NCI-H2171 (cell line): ENCODE results near the gene VWF.

Source experiments
- DNase-seq: peaks from one replicate; lab custom pipeline; 2025; lab: John Stamatoyannopoulos, UW

The VWF gene

GRCh38 chr12:5948696-5949095, 175.8 kb downstream of the VWF start:
- no peak for DNase-seq

GRCh38 chr12:5947006-5947405, 177.5 kb downstream of the VWF start:
- no peak for DNase-seq

GRCh38 chr12:5946388-5946787, 178.1 kb downstream of the VWF start:
- no peak for DNase-seq

- DNase-seq: peak; percentile 39
These were observed 179.1 kb downstream of the VWF start, which contains the start of gene ANO2 for GRCh38 chr12:5945071-5946008. Gene ANO2, minus strand, starts transcription at chr12:5945259. Its CDS starts 42 bp downstream, at chr12:5945217.

GRCh38 chr12:5944688-5945070, 179.8 kb downstream of the VWF start:
- DNase-seq: no peak

- DNase-seq: no peak
These were observed 180.4 kb downstream of the VWF start for GRCh38 chr12:5944053-5944452.

GRCh38 chr12:5941907-5942306, 182.6 kb downstream of the VWF start:
- DNase-seq: no peak

- no peak for DNase-seq
These were observed 196.5 kb downstream of the VWF start for GRCh38 chr12:5927732-5928516.

GRCh38 chr12:5925646-5926045, 198.8 kb downstream of the VWF start:
- DNase-seq: no peak

- DNase-seq: no peak
These were observed 200.1 kb downstream of the VWF start for GRCh38 chr12:5924342-5924741.

GRCh38 chr12:5923751-5924150, 200.7 kb downstream of the VWF start:
- no peak for DNase-seq

GRCh38 chr12:5923043-5923605, 201.3 kb downstream of the VWF start:
- DNase-seq: no peak

- DNase-seq: no peak
These were observed 202.2 kb downstream of the VWF start for GRCh38 chr12:5921966-5922899.

GRCh38 chr12:5921027-5921909, 203.2 kb downstream of the VWF start:
- DNase-seq: no peak

- no peak for DNase-seq
These were observed 207.6 kb downstream of the VWF start for GRCh38 chr12:5916785-5917290.

- DNase-seq: no peak
These were observed 209.0 kb downstream of the VWF start for GRCh38 chr12:5915511-5915910.

- DNase-seq: no peak
These were observed 209.9 kb downstream of the VWF start for GRCh38 chr12:5914387-5915149.

- DNase-seq: no peak
These were observed 211.1 kb downstream of the VWF start for GRCh38 chr12:5913387-5913786.
